Retina (tissue), 1 donor: ENCODE results near the gene SYT12.
"Not testable (repeated sequence)": the region's sequence is repeated elsewhere in the genome, so short reads cannot be mapped to it uniquely, and the experiment has no call there.

Experiments
- DNase-seq: peaks from one replicate; pipeline ENCODE4 v3.0.0-alpha.2; 2016

The SYT12 gene

GRCh38 chr11:67022961-67023956 is at the start of gene SYT12:
SYT12 (plus strand) TSS chr11:67023134; CDS start chr11:67030145, 7,011 bp downstream.
- peak; percentile 56 for DNase-seq

- no peak for DNase-seq
Measured at GRCh38 chr11:66973956-66974580, 48.9 kb upstream of the SYT12 start.

GRCh38 chr11:66974724-66975404 is 48.1 kb upstream of the SYT12 start, which contains the start of gene C11orf86:
C11orf86 (plus strand) TSS chr11:66975304; CDS start chr11:66975363, 59 bp downstream.
- DNase-seq = no peak

- no peak for DNase-seq
Measured at GRCh38 chr11:66975405-66976027, 47.4 kb upstream of the SYT12 start.

GRCh38 chr11:66976028-66976467 is 46.9 kb upstream of the SYT12 start:
- peak; percentile 78 for DNase-seq

GRCh38 chr11:66976925-66977324 is 46.0 kb upstream of the SYT12 start:
- DNase-seq = no peak

- no peak for DNase-seq
Measured at GRCh38 chr11:66978229-66978628, 44.7 kb upstream of the SYT12 start.

GRCh38 chr11:66978717-66979116 is 44.2 kb upstream of the SYT12 start:
- DNase-seq = no peak

GRCh38 chr11:66979336-66979980 is 43.5 kb upstream of the SYT12 start:
- no peak for DNase-seq

GRCh38 chr11:66981976-66982578 is 40.9 kb upstream of the SYT12 start:
- DNase-seq = no peak

GRCh38 chr11:66983275-66983924 is 39.5 kb upstream of the SYT12 start:
- DNase-seq = no peak

- DNase-seq = no peak
Measured at GRCh38 chr11:66985508-66986177, 37.3 kb upstream of the SYT12 start.

- no peak for DNase-seq
Measured at GRCh38 chr11:66986178-66986545, 36.8 kb upstream of the SYT12 start.

GRCh38 chr11:66987158-66987620 is 35.7 kb upstream of the SYT12 start:
- peak; percentile 52 for DNase-seq

GRCh38 chr11:66987924-66988637 is 34.9 kb upstream of the SYT12 start:
- peak; percentile 24 for DNase-seq

GRCh38 chr11:66988741-66989140 is 34.2 kb upstream of the SYT12 start:
- DNase-seq = not testable (repeated sequence)

GRCh38 chr11:66989360-66989759 is 33.6 kb upstream of the SYT12 start:
- not testable (repeated sequence) for DNase-seq

GRCh38 chr11:66992041-66992440 is 30.9 kb upstream of the SYT12 start:
- DNase-seq = no peak

- no peak for DNase-seq
Measured at GRCh38 chr11:66996609-66997273, 26.2 kb upstream of the SYT12 start.
